NCI-H1417 treated with DMSO at 0.1 percent for 48 hours (cell line): Measurements from ENCODE around the gene CDHR2.

Source experiments
- DNase-seq: peaks from one replicate; lab custom pipeline; 2025; lab: John Stamatoyannopoulos, UW

The CDHR2 gene

DNA sequence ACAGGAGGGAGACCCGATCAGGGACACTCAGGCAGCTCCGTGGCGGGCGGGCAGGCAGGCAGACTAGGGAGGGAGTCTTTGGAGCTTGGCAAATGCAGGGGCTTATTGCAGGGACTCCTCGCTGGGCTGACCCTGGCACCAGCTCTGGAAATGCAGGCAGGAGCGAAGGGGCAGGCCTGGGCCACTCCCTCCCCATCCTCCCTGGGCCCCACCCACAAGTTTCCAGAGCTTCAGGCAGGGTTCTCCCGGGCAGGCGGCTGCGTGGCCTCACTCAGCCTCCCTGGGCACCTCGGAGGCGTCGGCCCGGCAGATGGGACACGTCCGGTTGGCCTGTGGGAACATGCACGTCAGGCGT is 20.4 kb upstream of the CDHR2 start:
- no peak for DNase-seq

DNA sequence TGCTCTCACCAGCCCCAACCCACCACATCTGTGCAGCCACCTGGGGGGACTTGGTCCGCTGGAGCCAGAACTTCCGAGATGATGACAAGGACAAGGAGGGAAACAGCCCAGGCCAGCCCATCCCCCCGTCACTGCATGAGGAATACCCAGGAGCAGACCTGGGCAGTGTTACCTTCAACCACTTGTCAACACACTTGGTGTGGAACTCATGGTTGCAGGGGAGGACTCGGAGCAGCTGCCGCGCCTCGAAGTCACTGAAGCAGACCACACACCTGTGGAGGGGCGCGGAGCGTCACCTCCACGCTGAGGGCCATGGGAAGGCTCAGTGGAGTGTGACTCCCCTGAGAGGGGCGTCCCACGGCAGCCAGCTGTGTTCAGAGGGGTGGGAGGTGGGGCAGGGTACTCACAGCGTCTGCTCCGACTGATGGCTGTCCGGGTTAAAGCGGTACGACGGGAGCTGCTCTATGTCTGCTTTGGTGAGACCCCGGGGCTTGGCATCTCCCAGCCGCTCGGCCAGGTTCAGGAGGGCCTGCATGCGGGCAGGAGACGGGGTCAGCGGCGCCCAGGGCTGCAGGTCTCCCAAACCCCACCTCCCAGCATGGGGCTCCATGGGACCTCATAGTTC is 19.9 kb upstream of the CDHR2 start:
- DNase-seq, result no peak

GRCh38 chr5:176529741-176530141 is 19.4 kb upstream of the CDHR2 start:
- DNase-seq, result no peak

GRCh38 chr5:176530393-176530982 is 18.7 kb upstream of the CDHR2 start:
- no peak for DNase-seq

DNA sequence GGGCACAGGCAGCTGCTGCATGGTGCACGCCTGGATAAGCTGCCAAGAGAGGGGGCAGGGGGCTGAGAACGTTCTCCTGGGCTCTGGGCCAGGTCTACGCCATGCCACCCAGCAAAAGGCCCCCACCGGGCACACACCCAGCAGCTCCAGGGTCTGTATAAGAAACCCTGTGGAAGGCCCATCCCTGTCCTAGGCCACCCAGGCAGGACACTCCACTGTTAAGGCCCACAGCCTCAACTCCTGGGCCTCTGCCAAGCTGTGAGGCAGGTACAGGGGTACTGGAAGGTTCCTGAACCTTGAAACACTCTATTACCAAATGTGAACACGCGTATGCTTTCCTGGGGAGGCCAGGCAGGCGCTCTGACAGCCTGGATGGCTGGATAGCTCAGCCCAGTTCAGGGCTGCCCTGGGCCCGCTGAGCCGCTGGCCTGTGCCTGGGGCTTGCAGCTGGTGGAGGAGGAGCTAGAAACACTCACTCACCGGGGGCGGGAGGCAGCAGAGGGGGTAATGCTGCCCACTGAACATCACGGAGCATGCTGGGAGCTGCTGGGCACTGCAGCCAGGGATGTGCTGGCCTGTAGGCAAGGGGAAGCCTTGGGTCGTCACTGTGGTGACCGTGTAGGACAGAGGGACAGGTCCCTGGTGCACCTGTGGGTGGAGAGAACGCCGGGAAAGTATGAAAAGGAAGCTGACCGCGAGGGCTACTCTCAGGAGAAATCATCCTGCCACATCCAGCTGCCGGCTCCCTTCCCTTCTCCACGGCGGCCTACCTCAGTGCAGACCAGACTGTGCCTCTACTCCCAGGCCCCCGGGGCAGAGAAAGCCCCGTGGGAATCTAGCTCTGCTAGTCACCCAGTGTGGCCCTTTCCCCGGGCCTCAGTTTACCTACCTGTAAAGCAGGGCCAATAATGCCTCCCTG is 17.9 kb upstream of the CDHR2 start:
- DNase-seq, result no peak

- no peak for DNase-seq
These were observed 17.1 kb upstream of the CDHR2 start for GRCh38 chr5:176531902-176532493.

DNA sequence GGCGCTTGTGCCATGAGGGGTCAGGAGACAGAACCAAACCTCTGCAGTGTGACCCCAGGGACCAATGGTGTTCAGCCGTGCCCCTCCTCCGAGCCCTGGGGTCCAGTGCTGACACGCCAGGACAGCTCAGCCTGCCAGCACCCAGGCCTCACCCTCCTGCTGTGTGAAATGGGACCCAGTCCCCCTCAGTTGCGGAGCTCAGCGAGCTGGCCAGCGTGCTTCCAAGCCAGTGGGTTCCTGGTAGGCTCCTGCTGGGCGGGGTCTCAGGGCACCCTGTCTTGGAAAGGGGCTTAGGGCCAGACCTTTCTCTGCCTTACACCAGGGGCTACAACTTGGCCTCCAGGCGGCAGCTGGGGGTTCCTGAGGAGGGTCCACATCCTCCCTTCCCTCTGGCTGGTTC is 16.3 kb upstream of the CDHR2 start:
- no peak for DNase-seq

- no peak for DNase-seq
These were observed 15.8 kb upstream of the CDHR2 start for GRCh38 chr5:176533390-176533789.

- DNase-seq, result no peak
These were observed 15.1 kb upstream of the CDHR2 start for GRCh38 chr5:176533894-176534611.

DNA sequence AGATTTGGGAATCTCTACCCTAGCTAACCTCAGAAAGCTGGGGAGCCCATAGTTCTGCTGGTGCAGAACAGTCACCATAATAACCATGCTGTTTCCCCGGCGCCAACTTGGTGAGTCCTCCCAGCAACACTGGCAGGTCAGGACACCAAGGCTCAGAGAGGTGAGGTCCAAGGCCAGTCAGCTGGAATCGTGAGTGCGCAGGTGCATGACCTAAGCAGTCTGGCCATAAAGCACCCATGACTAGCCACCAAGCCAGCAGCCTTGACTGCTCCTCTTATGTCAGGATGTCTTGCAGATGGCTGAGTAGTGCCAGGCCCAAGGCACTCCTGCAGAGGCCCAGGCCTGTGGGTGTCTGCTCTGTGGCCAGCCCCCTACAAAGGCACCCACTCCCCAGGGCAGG is 14.5 kb upstream of the CDHR2 start:
- no peak for DNase-seq

- no peak for DNase-seq
These were observed 14.0 kb upstream of the CDHR2 start for GRCh38 chr5:176535101-176535663.

DNA sequence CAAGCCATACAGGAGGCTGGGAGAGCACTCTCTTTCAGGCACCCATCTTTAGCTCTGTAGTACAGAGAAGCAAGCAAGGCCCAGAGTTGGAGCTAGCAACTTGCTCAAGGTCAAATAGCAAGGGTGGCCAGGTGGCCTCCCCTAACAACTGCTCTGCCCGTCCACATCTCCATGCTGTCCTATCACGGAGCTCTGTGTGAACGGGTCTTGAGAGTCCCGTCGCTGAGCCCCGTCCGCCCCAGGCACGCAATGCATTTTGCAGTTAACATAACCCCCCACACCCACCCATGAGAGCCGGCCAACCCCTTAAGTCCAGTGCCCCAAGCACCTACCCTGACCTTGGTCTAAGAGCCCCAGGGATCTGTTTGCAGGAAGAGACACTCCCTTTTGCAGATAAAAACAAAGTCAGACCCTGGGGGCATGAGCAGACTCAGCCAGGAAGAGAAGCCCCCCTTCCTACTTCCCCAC is 13.4 kb upstream of the CDHR2 start:
- no peak for DNase-seq

GRCh38 chr5:176536132-176536901 is 12.8 kb upstream of the CDHR2 start:
- DNase-seq, result no peak

- peak; percentile 70 for DNase-seq
These were observed 12.1 kb upstream of the CDHR2 start, which contains the start of gene RNF44 for GRCh38 chr5:176536902-176537553. RNF44 (minus strand) TSS chr5:176537402; CDS start chr5:176532472, 4,930 bp downstream.

DNA sequence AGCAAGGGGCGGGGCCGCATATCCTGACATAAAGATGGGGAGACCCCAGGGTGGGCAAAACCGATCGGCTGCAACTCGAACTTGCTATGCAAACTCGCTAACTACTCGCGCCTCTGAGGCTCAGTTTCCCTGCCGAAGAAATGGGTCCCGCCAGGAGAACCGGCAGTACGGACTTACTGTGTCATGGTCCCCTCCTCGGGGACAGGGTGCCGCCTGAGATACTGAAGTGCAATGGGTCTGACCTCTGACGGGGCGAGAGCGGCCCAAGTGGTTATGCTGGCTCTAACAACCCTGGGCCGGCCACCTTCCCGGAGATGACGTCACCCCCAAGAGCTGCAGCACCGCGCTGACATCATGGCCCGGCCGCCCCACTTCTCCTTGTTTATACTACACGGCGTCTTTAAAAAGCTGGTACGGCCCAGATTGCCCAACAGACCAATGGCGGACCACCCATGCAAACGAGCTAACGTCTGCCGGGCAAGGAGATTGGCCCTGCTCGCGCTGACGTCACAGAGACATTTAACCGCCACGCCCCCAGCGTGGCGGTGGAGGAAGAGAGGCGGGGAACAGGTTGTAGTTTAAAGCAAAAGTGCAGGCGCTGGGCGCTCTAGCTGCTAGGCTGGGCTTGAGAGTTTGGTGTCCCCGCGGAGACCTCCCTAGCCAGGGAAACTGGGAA is 11.4 kb upstream of the CDHR2 start:
- peak; percentile 68 for DNase-seq

DNA sequence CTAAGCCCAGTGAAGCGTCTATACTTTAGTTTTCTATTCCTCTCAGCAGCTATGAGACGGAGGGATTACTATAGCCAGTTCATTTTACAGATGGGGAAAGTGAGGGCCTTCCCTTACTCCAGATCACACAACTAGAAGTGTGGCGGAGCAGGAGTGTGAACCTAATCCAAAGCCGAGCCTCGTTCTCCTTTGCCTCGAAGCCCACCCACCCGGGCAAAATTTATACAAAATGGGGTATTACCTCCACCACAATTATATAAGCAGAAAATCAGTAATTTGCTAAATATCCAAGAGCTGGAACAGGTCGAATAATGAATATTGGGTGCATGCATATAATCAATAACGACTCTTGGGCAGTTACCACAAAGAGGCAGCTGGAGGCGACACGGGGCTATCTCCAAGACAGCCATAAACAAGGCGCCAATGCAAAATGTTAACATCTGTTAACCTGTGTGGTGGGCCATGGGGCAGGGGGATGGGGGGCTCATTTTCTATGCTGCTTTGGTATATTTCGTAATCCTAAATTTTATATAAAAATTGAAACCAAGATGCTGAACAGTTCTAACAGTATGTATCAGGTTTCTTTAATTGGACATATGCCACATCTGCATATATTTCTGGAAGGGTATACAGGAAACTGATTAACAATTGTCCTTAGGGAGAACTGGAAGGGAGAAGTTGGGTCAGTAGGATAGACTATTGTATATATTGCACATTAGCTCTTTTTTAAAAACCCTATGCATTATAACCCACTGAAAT is 10.7 kb upstream of the CDHR2 start:
- DNase-seq, result no peak

DNA sequence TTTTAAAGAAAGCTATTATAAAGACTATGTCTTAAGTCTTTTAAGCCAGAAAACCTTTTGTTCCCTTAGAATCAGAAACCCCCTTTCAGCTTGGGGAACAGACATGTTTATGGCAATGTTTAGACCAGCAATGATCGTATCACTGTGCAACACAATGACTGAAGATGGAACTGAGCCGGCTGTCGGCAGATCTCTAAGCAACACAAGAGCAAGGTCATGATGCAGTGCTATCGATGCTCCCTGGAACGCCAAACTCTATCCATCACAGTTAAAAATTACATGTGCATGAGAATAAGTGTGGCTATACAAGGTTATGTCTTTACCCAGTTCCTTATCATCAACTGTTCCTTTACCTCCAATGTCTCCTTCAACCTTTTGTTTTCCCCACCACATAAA is 10.2 kb upstream of the CDHR2 start:
- DNase-seq, result no peak

DNA sequence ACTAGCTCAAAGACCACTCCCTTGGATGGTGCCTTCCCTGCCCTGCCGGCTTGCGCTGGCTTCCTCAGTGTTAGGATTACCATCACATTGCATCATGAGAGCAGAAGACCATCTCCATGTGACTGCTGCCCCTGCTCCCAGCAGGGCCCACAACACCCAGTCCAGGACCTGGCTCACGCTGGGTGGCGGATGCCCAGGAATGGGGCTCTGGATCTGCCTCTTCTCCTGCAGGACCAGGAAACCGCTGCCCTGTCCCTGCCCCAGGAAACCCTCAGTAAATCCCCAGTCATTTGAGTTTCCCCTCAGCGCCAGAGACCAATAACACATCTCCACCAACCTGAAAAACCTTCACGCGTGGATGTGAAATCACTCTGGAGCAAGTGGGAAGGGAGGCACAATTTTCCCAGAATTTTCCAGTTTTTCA is 8.7 kb upstream of the CDHR2 start:
- DNase-seq, result no peak

DNA sequence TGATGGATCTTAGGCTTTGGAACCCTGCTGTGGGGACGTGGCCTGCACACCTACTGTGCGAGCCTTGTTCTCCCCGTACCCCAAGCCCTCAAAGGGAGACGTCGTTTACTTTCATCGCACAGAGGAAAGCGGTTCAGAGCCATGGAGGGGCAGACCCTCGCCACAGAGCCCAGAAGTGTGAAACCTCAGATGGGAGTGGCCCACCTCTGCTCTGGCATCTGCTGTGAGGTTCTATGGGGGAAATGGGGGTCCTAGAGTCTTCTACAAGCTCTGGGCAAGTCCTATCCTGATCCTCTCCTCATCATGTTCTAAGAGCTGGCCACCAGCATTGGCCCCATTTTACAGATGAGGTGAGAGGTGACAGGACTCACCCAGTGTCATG is 8.2 kb upstream of the CDHR2 start:
- no peak for DNase-seq
